ENCODE data around the gene SLC5A8. TPM values are rescaled to one million over a fixed set of nuclear protein-coding genes. Genes with fewer than 3 reads are reported as not detected.

The SLC5A8 gene
- total and polyA plus RNA-seq, 9 of the 15 experiments (the other 6 are each of a cell fraction or from before 2014, with no cell fraction given) = not detected

GRCh38 chr12:101243616-101244015, 33.6 kb upstream of the SLC5A8 start:
- DNase-seq (ENCODE audit: extremely low read depth in 1 of 4, low spot score in 3 of 4) (no peak), ATAC-seq (no peak), FAIRE-seq (no peak)
- Histone ChIP-seq H2AFZ (ENCODE audit: low read depth, low read length) (no peak overlapping the region), H3K9me3 (replicated peaks; ENCODE audit: control insufficient read depth, insufficient read depth, low read depth, low read length) (no peaks in the 10 kb centered on the region; the same call in 1 of the 2 replicates), H3K4me1 (replicated peaks in 1 of 2; ENCODE audit: control insufficient read depth in 2 of 2, insufficient read depth in 2 of 2, low read length in 2 of 2) (no peaks in the 10 kb centered on the region), H3K9me1 (ENCODE audit: control insufficient read depth, insufficient read depth, low read length) (no peaks in the 10 kb centered on the region), H3K36me3 (ENCODE audit: control insufficient read depth, insufficient read depth, low read length) (no peaks in the 10 kb centered on the region), H3K9ac (ENCODE audit: insufficient read depth in 1 of 2, low read depth in 2 of 2, low read length in 2 of 2) (no peak overlapping the region), H3K4me2 (ENCODE audit: insufficient read depth, low read length) (no peak overlapping the region), H4K20me1 (replicated peaks; ENCODE audit: control insufficient read depth, insufficient read depth, low read length) (no peaks in the 10 kb centered on the region), H3K27ac (ENCODE audit: extremely low read depth, low read depth, low read length) (no peak overlapping the region), H3K79me2 (ENCODE audit: control insufficient read depth, insufficient read depth, low read length) (no peaks in the 10 kb centered on the region), H3K4me3 (no peak overlapping the region), H3K27me3 (ENCODE audit: control insufficient read depth in 2 of 2, insufficient read depth in 2 of 2, low read length in 2 of 2) (peaks cover 0 to 3% of the 10 kb centered on the region in 2 experiments; a peak in 2 of 5 replicates)
- intact Hi-C loops (cut with micrococcal nuclease) = no loop called here
- BruUV-seq (replicated peaks) = no TSS peak
- CTCF ChIA-PET (ENCODE audit: low intra/inter-chr PET ratio) = no interaction called here
- 7% methylated on average over 2 of the region's 2 CpGs for WGBS (ENCODE audit: insufficient coverage, low coverage, missing lambda C conversion rate)
- in situ Hi-C loops (cut with MboI) = no loop called here
- TF ChIP-seq DPF2 (IDR thresholded peaks at IDR 0.05) = no peak
- POLR2A ChIA-PET = no interaction called here

- Histone ChIP-seq H3K9me1 (ENCODE audit: control insufficient read depth, insufficient read depth, low read length) (no peaks in the 10 kb centered on the region), H4K20me1 (replicated peaks; ENCODE audit: control insufficient read depth, insufficient read depth, low read length) (no peaks in the 10 kb centered on the region), H3K79me2 (ENCODE audit: control insufficient read depth, insufficient read depth, low read length) (no peaks in the 10 kb centered on the region), H3K9ac (ENCODE audit: insufficient read depth in 1 of 2, low read depth in 2 of 2, low read length in 2 of 2) (no peak overlapping the region), H3K4me3 (no peak overlapping the region), H3K4me2 (ENCODE audit: insufficient read depth, low read length) (no peak overlapping the region), H3K27me3 (ENCODE audit: control insufficient read depth in 2 of 2, insufficient read depth in 2 of 2, low read length in 2 of 2) (peaks cover 0 to 3% of the 10 kb centered on the region in 2 experiments; a peak in 2 of 5 replicates), H3K4me1 (replicated peaks in 1 of 2; ENCODE audit: control insufficient read depth in 2 of 2, insufficient read depth in 2 of 2, low read length in 2 of 2) (no peaks in the 10 kb centered on the region), H3K27ac (ENCODE audit: extremely low read depth, low read depth, low read length) (no peak overlapping the region), H2AFZ (ENCODE audit: low read depth, low read length) (no peak overlapping the region), H3K36me3 (ENCODE audit: control insufficient read depth, insufficient read depth, low read length) (no peaks in the 10 kb centered on the region), H3K9me3 (replicated peaks; ENCODE audit: control insufficient read depth, insufficient read depth, low read depth, low read length) (no peaks in the 10 kb centered on the region; the same call in 1 of the 2 replicates)
- intact Hi-C loops (cut with micrococcal nuclease) = no loop called here
- POLR2A ChIA-PET = no interaction called here
- no TSS peak for BruUV-seq (replicated peaks)
- in situ Hi-C loops (cut with MboI) = no loop called here
- FAIRE-seq = no peak
- DNase-seq (ENCODE audit: extremely low read depth in 1 of 4, low spot score in 3 of 4) = no peak
- TF ChIP-seq ARNT (IDR thresholded peaks at IDR 0.05) = no peak
- WGBS (ENCODE audit: insufficient coverage, low coverage, missing lambda C conversion rate) = 0% methylated on average over 2 of the region's 2 CpGs
- no peak for ATAC-seq
- CTCF ChIA-PET (ENCODE audit: low intra/inter-chr PET ratio) = no interaction called here
Observed at GRCh38 chr12:101243074-101243473, 33.0 kb upstream of the SLC5A8 start.
